Thoracic aorta (tissue), 2 donors: ENCODE results near the gene TRIM44. TPM values are rescaled to one million over a fixed set of nuclear protein-coding genes. Genes with fewer than 3 reads are reported as not detected.
"Not testable (repeated sequence)": the region's sequence is repeated elsewhere in the genome, so short reads cannot be mapped to it uniquely, and the experiment has no call there.

Experiments
- ATAC-seq: fragments of 150-250 bp; one replicate; pipeline ENCODE4 v1.8.0; 2017; ENCODE audit warnings: low read depth; ENCODE audit not compliant: insufficient number of reproducible peaks, low FRiP score
- DNase-seq: peaks from one replicate; pipeline ENCODE4 v3.0.0-alpha.2; 2020; ENCODE audit warnings: low spot score
- H3K27ac ChIP-seq, 2 donors: fragments of 200-600 bp; sonication (generic); 1 replicate in 1 of 2; 2 replicates in 1 of 2; pipeline ENCODE4 v1.5.1; 2016; ENCODE audit warnings: mild to moderate bottlenecking in 2 of 2, moderate library complexity in 2 of 2
- H3K27me3 ChIP-seq: fragments of 200-600 bp; sonication (generic); replicated peaks from 2 replicates; pipeline ENCODE4 v1.6.0; 2016; ENCODE audit warnings: mild to moderate bottlenecking; ENCODE audit not compliant: insufficient read depth
- H3K36me3 ChIP-seq: fragments of 200-600 bp; sonication (generic); one replicate; pipeline ENCODE4 v1.5.1; 2016
- H3K4me1 ChIP-seq, 2 donors: fragments of 200-600 bp; sonication (generic); 1 replicate in 1 of 2; 2 replicates in 1 of 2; pipeline versions ENCODE4 v1.5.1 to v1.6.0; 2016; ENCODE audit warnings: low read depth in 2 of 2, mild to moderate bottlenecking in 1 of 2; ENCODE audit not compliant: control insufficient read depth in 1 of 2
- H3K4me3 ChIP-seq: fragments of 200-600 bp; sonication (generic); 2 replicates; pipeline ENCODE4 v1.5.1; 2016; ENCODE audit warnings: mild to moderate bottlenecking
- H3K9me3 ChIP-seq: fragments of 200-600 bp; sonication (generic); 2 replicates; pipeline ENCODE4 v1.5.1; 2016
- CTCF ChIP-seq: fragments of 200-600 bp; sonication (generic); IDR thresholded peaks from one replicate; pipeline ENCODE4 v1.5.1; 2019; ENCODE audit warnings: antibody characterized with exemption
- total RNA-seq, 2 donors: library from RNA; depleted of rRNA; stranded (reverse); fragments of >200 nt; gene quantifications; one replicate each; pipeline versions ENCODE4 v1.1.0 to v1.2.3, GENCODE V29; 2016

Gene TRIM44
- total RNA-seq, 2 donors from 2014 or later: 26.0 to 26.8 TPM

- Histone ChIP-seq H3K27me3 (no peaks in the 10 kb centered on the region), H3K4me3 (no peak overlapping the region), H3K4me1 (no peaks in the 10 kb centered on the region), H3K36me3 (no peaks in the 10 kb centered on the region), H3K27ac (no peak overlapping the region), H3K9me3 (no peaks in the 10 kb centered on the region)
- TF ChIP-seq CTCF: no peak
- DNase-seq: no peak
- no peak for ATAC-seq
Measured at GRCh38 chr11:35641964-35642363, 20.6 kb upstream of the TRIM44 start.

- ATAC-seq (no peak), DNase-seq (no peak)
- H3K4me1 ChIP-seq: no peaks in the 10 kb centered on the region
Measured at GRCh38 chr11:35647421-35648093, 15.0 kb upstream of the TRIM44 start.

DNA sequence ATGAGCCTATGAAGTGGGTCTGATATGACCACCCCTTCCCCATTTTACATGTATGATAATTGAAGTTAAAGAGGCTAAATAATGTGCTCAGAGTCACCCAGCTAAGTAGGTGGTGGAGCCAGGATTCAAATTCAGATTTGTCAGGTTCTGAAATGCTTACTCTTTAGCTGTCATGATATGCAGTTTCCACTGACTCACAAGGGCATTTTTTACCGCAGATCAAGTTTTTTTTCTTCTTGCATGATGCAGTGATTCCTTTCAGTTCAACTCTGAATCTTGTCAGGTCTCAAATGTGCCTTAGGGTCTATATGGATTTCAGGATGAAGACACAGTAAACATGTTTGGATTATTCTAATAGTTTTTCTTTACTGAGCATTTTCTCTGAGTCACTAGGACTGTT is 12.6 kb upstream of the TRIM44 start:
- Histone ChIP-seq H3K9me3 (no peaks in the 10 kb centered on the region), H3K4me1 (no peaks in the 10 kb centered on the region), H3K36me3 (no peaks in the 10 kb centered on the region), H3K27ac (no peak overlapping the region), H3K4me3 (no peak overlapping the region), H3K27me3 (no peaks in the 10 kb centered on the region)
- no peak for TF ChIP-seq CTCF
- ATAC-seq (no peak), DNase-seq (no peak)

More at GRCh38 chr11:35647421-35648093, 15.0 kb upstream of the TRIM44 start:
- no peak overlapping the region for H3K4me3 ChIP-seq
- H3K27ac ChIP-seq: no peak overlapping the region
- H3K36me3 ChIP-seq: no peaks in the 10 kb centered on the region
- TF ChIP-seq CTCF: no peak
- no peaks in the 10 kb centered on the region for H3K9me3 ChIP-seq
- no peaks in the 10 kb centered on the region for H3K27me3 ChIP-seq

DNA sequence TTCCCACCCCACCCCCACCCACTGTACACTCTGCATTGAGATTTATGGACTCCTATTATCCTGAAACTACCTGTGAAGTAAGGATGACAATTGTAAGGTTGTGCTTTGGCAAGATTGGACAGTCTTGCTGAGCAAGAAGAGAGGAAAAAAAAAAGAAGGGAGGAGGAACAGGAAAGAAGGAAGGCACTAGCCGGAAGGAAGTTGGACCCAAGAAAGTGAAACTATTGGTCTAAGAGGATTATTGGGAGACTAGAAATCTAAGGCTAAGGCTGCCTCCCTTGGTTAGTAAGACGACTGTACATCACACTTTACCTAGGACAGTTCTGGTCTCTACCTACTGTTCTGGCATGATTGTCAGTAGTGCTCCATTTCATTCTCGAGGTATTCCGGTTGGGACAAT is 12.1 kb upstream of the TRIM44 start:
- ATAC-seq: no peak
- Histone ChIP-seq H3K4me1 (no peaks in the 10 kb centered on the region), H3K9me3 (no peaks in the 10 kb centered on the region), H3K36me3 (no peaks in the 10 kb centered on the region), H3K27me3 (no peaks in the 10 kb centered on the region), H3K27ac (no peak overlapping the region), H3K4me3 (no peak overlapping the region)
- DNase-seq: no peak
- no peak for TF ChIP-seq CTCF

DNA sequence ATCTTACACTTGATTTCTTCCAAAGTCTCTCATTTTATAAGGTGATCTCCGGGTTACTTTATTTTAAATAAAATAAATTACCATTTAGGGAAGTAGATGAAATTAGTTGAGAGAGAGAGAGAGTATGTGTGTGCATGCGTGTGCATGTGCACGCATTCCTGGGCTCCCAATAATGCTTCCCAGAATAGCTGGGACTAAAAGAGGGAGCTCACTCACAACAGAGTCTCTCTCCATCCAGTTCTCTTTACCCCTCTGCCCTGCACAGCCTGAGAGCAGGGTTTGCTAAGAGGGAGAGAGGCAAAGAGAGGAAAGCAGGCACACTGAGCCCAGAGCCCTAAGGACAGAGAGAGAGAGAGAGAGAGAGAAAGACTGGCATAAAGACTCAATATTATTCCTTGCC is 11.3 kb upstream of the TRIM44 start:
- H3K36me3 ChIP-seq: no peaks in the 10 kb centered on the region
- DNase-seq (no peak), ATAC-seq (no peak)
- H3K4me3 ChIP-seq: no peak overlapping the region
- no peaks in the 10 kb centered on the region for H3K4me1 ChIP-seq
- H3K9me3 ChIP-seq: no peaks in the 10 kb centered on the region
- no peak for TF ChIP-seq CTCF
- H3K27ac ChIP-seq: no peak overlapping the region
- no peaks in the 10 kb centered on the region for H3K27me3 ChIP-seq

DNA sequence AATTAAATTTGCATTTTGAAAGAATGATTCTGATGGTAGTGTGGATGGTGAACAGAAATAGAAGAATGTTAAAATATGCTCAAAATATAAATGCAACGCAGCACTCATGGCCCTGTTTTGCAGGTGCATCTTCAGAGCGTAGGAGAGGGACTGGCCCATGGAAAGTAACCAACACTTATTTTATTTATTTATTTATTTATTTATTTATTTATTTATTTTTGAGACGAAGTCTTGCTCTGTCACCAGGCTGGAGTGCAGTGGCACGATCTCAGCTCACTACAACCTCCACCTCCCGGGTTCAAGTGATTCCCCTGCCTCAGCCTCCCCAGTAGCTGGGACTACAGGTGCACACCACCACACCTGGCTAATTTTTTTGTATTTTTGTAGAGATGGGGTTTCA is 9.8 kb upstream of the TRIM44 start:
- ATAC-seq, H3K4me3 ChIP-seq, H3K27ac ChIP-seq, DNase-seq, H3K9me3 ChIP-seq, H3K36me3 ChIP-seq, H3K27me3 ChIP-seq, H3K4me1 ChIP-seq: not testable (repeated sequence)
